ENCODE measurements around the gene SLC38A10. TPM values are rescaled to one million over a fixed set of nuclear protein-coding genes. Genes with fewer than 3 reads are reported as not detected.

The SLC38A10 gene
- total RNA-seq, 1 experiment from 2014 or later = 43.8 TPM

DNA sequence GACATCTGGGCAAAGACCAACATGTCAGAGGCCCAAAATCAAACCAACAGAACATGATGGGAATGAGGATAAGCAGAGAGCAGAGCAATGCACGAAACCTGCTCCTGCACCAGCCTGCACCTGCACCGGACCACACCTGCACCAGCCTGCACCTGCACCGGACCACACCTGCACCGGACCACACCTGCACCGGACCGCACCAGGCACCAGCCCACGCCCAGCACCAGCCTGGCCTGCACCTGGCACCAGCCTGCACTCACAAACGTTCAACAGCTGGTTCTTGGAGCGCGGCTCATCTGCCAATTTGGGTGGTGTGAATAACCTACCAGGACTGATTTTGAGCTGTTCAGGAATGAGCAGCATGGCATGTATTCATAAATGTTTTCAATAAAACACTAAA lies 90.5 kb downstream of the SLC38A10 start:
- H3K27me3 Mint-ChIP-seq (ENCODE audit: low read depth) = no peaks in the 10 kb centered on the region
- DNase-seq = no peak
- Histone ChIP-seq H2BK5ac (ENCODE audit: insufficient read length, low read length) (no peak overlapping the region), H3K79me2 (ENCODE audit: insufficient read depth, low read length) (no peaks in the 10 kb centered on the region), H3K9me3 (ENCODE audit: control insufficient read depth, low read depth, low read length) (no peaks in the 10 kb centered on the region), H3K79me1 (ENCODE audit: insufficient read depth, low read depth, low read length, poor library complexity, severe bottlenecking) (no peaks in the 10 kb centered on the region), H4K91ac (ENCODE audit: insufficient read length, low read depth, low read length) (no peak overlapping the region), H2AFZ (ENCODE audit: low read length) (no peak overlapping the region), H3K4me1 (ENCODE audit: insufficient read depth, low read length) (no peaks in the 10 kb centered on the region), H2BK12ac (ENCODE audit: insufficient read length, low read depth, low read length) (no peak overlapping the region), H3K27ac (ENCODE audit: insufficient read length, low read depth, low read length) (no peak overlapping the region), H2BK20ac (ENCODE audit: low read depth, low read length, poor library complexity, severe bottlenecking) (no peak overlapping the region), H3K4ac (ENCODE audit: low read depth, low read length) (no peak overlapping the region), H3K9ac (ENCODE audit: extremely low read depth, insufficient read length, low read length) (no peak overlapping the region), H4K20me1 (ENCODE audit: control insufficient read depth, insufficient read depth, insufficient read length) (no peaks in the 10 kb centered on the region), H2BK15ac (ENCODE audit: low read depth, low read length) (no peak overlapping the region), H3K56ac (ENCODE audit: insufficient read length, low read depth, low read length) (no peak overlapping the region), H2AK5ac (ENCODE audit: insufficient read length, low read length) (no peak overlapping the region), H3K27me3 (ENCODE audit: insufficient read depth, low read length) (no peaks in the 10 kb centered on the region), H3K23ac (ENCODE audit: insufficient read length, low read depth, low read length) (no peak overlapping the region), H4K5ac (ENCODE audit: insufficient read length, low read depth, low read length) (no peak overlapping the region), H3K18ac (ENCODE audit: insufficient read length, low read depth, low read length) (no peak overlapping the region), H4K8ac (replicated peaks; ENCODE audit: insufficient read length, low read depth, low read length) (no peak overlapping the region), H3T11ph (ENCODE audit: low read length) (no peak overlapping the region), H3K14ac (ENCODE audit: insufficient read depth, low read length) (no peak overlapping the region), H2BK120ac (ENCODE audit: low read depth, low read length, poor library complexity, severe bottlenecking) (no peak overlapping the region), H3K4me2 (ENCODE audit: insufficient read depth, insufficient read length, low read length) (no peak overlapping the region), H3K23me2 (ENCODE audit: insufficient read length, low read depth, low read length, poor library complexity, severe bottlenecking) (no peaks in the 10 kb centered on the region)
- no peaks in the 10 kb centered on the region for H3K9me3 Mint-ChIP-seq
- no peak overlapping the region for H3K27ac Mint-ChIP-seq
- WGBS (ENCODE audit: extremely low coverage, insufficient read length, low lambda C conversion rate) = no CpG with 5 or more reads among the region's 10 CpGs
- peaks cover 3% of the 10 kb centered on the region in 2 experiments; a peak in 2 of 4 replicates for H3K4me1 Mint-ChIP-seq
- TF ChIP-seq, protein P1, sequence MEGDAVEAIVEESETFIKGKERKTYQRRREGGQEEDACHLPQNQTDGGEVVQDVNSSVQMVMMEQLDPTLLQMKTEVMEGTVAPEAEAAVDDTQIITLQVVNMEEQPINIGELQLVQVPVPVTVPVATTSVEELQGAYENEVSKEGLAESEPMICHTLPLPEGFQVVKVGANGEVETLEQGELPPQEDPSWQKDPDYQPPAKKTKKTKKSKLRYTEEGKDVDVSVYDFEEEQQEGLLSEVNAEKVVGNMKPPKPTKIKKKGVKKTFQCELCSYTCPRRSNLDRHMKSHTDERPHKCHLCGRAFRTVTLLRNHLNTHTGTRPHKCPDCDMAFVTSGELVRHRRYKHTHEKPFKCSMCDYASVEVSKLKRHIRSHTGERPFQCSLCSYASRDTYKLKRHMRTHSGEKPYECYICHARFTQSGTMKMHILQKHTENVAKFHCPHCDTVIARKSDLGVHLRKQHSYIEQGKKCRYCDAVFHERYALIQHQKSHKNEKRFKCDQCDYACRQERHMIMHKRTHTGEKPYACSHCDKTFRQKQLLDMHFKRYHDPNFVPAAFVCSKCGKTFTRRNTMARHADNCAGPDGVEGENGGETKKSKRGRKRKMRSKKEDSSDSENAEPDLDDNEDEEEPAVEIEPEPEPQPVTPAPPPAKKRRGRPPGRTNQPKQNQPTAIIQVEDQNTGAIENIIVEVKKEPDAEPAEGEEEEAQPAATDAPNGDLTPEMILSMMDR (conservative IDR thresholded peaks at IDR 0.05) = no peak
- H3K36me3 Mint-ChIP-seq (ENCODE audit: insufficient read depth in 1 of 3, low read depth in 3 of 3) = peaks cover 0 to 42% (median 14%) of the 10 kb centered on the region in 3 experiments; a peak in 5 of 7 replicates
- H3K4me3 Mint-ChIP-seq = no peak overlapping the region

All from H9 (cell line).